Measurements from ENCODE around the gene RPAIN. TPM values are rescaled to one million over a fixed set of nuclear protein-coding genes. Genes with fewer than 3 reads are reported as not detected.

RPAIN gene
- total and polyA plus RNA-seq, 2 of the 13 experiments (the other 11 are each of a cell fraction or from before 2014, with no cell fraction given), result 42.1 to 58.5 TPM

- no peak for TF ChIP-seq AHR (CRISPR knock-in tag; IDR thresholded peaks at IDR 0.05)
- no peak for TF ChIP-seq ZNF841 (CRISPR knock-in tag; IDR thresholded peaks at IDR 0.05; ENCODE audit: borderline replicate concordance)
These were observed 19.4 kb downstream of the RPAIN start (continued) for GRCh38 chr17:5439446-5439764.

- FAIRE-seq (no peak), DNase-seq (ENCODE audit: low spot score) (no peak), ATAC-seq (no peak)
- no peak overlapping the region for H3K27ac ChIP-seq (ENCODE audit: extremely low read length, insufficient read depth, low read length)
- no peak for TF ChIP-seq ZNF75D (CRISPR knock-in tag; IDR thresholded peaks at IDR 0.05; ENCODE audit: borderline replicate concordance)
- peak; percentile 88 for TF ChIP-seq ZNF629 (CRISPR knock-in tag; conservative IDR thresholded peaks at IDR 0.05)
- TF ChIP-seq ZNF142 (CRISPR knock-in tag; IDR thresholded peaks at IDR 0.05), result no peak
- peaks cover 30 to 54% of the 10 kb centered on the region in 2 experiments; a peak in 4 of 5 replicates for H3K36me3 ChIP-seq (replicated peaks in 1 of 2; ENCODE audit: control insufficient read depth in 1 of 2, insufficient read depth in 2 of 2, low read length in 2 of 2)
- no peak overlapping the region for H3K4me2 ChIP-seq (ENCODE audit: low read depth, low read length)
- WGBS (ENCODE audit: low lambda C conversion rate), result over 99% methylated on average over 6 of the region's 6 CpGs
- no peak overlapping the region for H3K9ac ChIP-seq (ENCODE audit: insufficient read depth, low read depth, low read length)
- no peaks in the 10 kb centered on the region for H3K9me3 ChIP-seq (ENCODE audit: low read length)
- intact Hi-C loops (cut with micrococcal nuclease; ENCODE audit: unreplicated experiment), result no loop called here
- CTCF ChIA-PET (ENCODE audit: low intra/inter-chr PET ratio, low total read pairs), result no interaction called here
- BruUV-seq (replicated peaks), result no TSS peak
- POLR2A ChIA-PET, result interaction anchor here (1.3 kb wide), 1 partner anchor 24 kb away, joined by 4 read pairs; the partner anchor contains the start of genes NUP88 and RPAIN
- peaks cover 2% of the 10 kb centered on the region for H3K79me2 ChIP-seq (ENCODE audit: insufficient read depth, low read length)
- H2AFZ ChIP-seq (ENCODE audit: low read length), result no peak overlapping the region
- H3K4me1 ChIP-seq (ENCODE audit: insufficient read depth, low read length), result peaks cover 7% of the 10 kb centered on the region
- H3K27me3 ChIP-seq (ENCODE audit: control insufficient read depth in 1 of 2, insufficient read depth in 2 of 2, low read length in 2 of 2), result no peaks in the 10 kb centered on the region; a peak in 1 of 5 replicates
- H4K20me1 ChIP-seq (ENCODE audit: insufficient read depth, low read length), result no peaks in the 10 kb centered on the region
- in situ Hi-C loops (cut with HindIII; ENCODE audit: extremely low pct_ligation_motif_present, low pct_unique_long_range_greater_than_20kb), result no loop called here
- H3K4me3 ChIP-seq (replicated peaks in 1 of 3; ENCODE audit: insufficient read depth in 1 of 3, low read depth in 2 of 3, low read length in 3 of 3), result no peak overlapping the region
These were observed 23.7 kb downstream of the RPAIN start for GRCh38 chr17:5443728-5444127.
